Measurements from ENCODE around the gene PUS1. TPM values are rescaled to one million over a fixed set of nuclear protein-coding genes. Genes with fewer than 3 reads are reported as not detected.
"Not testable (repeated sequence)": the region's sequence is repeated elsewhere in the genome, so short reads cannot be mapped to it uniquely, and the experiment has no call there.

PUS1 gene
- total RNA-seq, 1 experiment from 2014 or later: 55.1 TPM

DNA sequence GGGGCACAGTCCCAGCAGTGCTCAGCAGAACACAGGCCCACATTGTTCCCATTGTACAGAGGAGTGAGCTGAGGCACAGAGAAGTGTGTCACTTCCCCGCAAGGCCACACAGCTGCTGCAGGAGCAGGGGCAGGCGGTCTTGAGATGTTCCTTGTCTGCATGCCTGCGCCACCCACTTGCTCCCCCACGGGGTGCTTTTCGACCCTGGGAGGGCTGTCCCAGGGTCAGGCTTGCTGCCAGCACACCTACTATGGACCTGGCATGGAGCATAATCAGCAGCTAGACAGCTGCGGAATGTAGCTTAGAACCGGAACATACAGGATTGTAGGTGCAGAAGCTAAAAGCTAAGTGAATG lies 12.9 kb downstream of the PUS1 start:
- Histone ChIP-seq H3K27me3 (no peaks in the 10 kb centered on the region), H3K36me3 (peaks cover 74% of the 10 kb centered on the region), H3K9me3 (no peaks in the 10 kb centered on the region), H3K4me3 (no peak overlapping the region)
- no peak for DNase-seq

DNA sequence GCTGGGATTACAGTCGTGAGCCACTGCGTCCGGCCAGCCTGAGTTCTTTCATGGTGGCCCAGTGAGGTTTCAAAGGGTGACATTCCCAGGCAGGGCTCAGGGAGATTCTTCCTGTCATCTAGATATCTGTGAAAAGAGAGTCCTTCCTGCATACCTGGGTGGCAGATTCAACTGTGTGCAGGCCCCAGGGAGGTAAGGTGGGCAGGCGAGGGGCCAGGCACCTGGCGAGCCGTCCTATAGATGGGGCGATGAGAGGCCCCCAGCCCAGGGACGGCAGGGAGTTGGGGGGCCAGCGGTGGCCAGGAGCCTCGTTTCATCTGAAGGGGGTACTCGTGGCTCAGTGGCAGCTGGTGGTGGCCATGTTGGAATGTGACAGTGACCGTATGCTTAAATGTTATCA lies 13.6 kb downstream of the PUS1 start:
- Histone ChIP-seq H3K9me3 (no peaks in the 10 kb centered on the region), H3K4me3 (no peak overlapping the region), H3K27me3 (no peaks in the 10 kb centered on the region), H3K36me3 (peaks cover 67% of the 10 kb centered on the region)
- DNase-seq: no peak

DNA sequence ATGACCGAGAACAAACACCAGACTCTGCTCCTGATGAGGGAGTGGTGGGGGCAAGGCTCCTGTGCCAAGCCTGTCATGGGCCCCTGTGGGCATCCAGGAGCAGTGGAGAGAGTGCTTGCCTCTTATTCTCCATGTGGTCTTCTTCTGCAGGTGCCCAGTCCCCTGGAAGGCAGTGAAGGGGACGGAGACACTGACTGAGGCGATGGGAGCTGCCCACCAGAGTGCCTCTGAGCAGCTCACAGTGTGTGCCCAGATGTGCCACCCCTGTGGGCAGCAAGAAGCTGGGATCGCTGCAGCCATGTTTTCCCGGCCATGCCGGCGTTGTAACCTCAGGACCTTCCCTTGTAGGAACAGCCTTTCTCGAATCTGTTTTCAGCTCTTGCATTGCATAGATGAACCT lies 14.3 kb downstream of the PUS1 start:
- Histone ChIP-seq H3K9me3 (no peaks in the 10 kb centered on the region), H3K4me3 (no peak overlapping the region), H3K36me3 (peaks cover 60% of the 10 kb centered on the region), H3K27me3 (no peaks in the 10 kb centered on the region)
- no peak for DNase-seq

DNA sequence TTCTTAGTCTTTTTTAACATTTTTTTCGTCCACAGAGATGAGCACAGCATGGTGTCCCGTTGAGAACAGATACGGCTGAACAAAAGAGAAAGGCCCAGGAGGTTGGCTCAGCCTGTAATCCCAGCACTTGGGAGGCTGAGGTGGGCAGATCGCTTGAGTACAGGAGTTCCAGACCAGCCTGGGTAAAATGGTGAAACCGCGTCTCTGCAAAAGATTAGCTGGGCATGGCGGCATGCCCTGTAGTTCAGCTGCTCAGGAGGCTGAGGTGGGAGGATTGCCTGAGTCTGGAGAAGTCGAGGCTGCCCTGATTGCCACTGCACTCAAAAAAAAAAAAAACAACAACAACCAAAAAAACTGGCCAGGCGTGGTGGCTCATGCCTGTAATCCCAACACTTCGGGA lies 14.8 kb downstream of the PUS1 start:
- no peak for DNase-seq
- Histone ChIP-seq H3K9me3 (no peaks in the 10 kb centered on the region), H3K27me3 (no peaks in the 10 kb centered on the region), H3K36me3 (peaks cover 57% of the 10 kb centered on the region), H3K4me3 (no peak overlapping the region)

DNA sequence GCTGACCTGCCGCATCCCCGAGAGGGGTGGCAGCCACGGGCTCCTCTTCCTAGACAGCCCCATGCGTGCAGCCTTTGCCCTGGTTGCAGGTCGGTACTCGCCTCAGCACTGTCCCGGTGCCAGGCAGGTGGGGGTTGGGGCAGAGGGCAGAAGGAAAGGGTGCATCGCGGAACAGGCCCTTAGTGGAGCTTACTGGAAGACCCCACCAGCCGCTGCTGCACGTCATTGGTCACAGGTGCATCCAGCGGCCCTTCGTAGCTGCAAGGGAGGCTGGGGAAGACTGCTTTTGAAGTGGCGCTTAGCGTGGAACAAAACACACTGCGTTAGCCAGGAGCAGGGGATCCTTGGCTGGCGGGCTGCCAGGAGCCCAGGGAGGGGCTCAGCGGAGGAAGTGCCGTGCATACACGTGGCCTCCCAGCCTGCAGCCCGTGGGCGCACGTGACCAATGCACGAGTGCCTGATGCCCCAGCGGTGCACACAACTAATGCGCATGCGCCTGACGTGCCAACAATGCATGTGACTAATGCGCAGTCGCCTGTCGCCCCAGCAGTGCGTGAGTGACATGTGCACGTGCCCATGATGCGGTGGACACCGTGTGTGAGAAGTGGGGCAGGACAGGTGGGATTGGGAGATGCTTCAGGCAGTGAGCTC lies 15.7 kb downstream of the PUS1 start:
- H3K9me3 ChIP-seq: no peaks in the 10 kb centered on the region
- DNase-seq: no peak
- H3K36me3 ChIP-seq: peaks cover 49% of the 10 kb centered on the region
- no peaks in the 10 kb centered on the region for H3K27me3 ChIP-seq
- no peak overlapping the region for H3K4me3 ChIP-seq

DNA sequence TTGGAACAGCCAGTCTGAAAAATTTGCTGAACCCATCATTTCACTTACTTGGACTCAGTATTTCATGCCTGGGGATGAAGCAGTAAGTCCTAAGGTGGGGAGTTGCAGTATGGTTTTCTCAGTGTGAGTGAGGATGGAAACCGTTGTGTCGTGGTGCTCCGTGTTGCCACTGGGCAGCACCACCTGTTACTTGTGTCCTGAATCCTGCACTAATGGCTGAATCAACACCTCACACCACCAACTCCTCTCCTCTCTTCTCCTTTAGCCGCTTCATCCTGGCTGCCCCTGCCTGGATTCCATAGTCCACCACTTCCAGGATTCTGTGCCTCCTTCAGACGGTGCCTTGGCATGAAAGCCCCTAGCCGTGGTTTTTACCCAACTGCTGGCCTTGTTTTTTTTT lies 17.7 kb downstream of the PUS1 start:
- peaks cover 35% of the 10 kb centered on the region for H3K36me3 ChIP-seq
- DNase-seq: no peak
- no peaks in the 10 kb centered on the region for H3K9me3 ChIP-seq
- H3K4me3 ChIP-seq: no peak overlapping the region
- no peaks in the 10 kb centered on the region for H3K27me3 ChIP-seq

DNA sequence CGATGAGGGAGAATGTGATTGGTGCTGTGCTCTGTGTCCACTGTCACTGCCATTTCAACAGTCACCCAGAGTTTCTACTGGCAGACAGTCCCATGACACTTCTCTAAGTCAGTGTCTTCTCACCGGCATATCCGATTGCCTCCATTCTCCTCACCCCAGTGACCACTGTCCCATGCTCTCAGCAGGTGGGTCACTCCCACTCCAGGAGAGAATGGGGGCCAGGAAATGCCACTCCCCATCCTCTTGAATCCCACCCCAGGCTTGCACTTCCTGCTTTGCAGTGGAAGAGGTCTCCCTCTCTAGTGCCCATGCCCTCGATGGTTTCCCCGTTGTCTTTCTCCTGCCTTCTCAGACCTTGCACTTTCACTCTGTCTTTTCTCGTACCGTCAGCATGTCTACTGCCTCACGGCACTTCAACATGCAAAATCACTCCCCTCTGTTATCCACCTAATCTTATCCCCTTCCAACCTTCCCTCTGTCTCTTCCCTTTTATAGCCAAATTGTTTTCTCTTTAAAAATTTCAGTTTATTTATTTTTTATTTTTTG lies 18.5 kb downstream of the PUS1 start:
- no peaks in the 10 kb centered on the region for H3K27me3 ChIP-seq
- peaks cover 31% of the 10 kb centered on the region for H3K36me3 ChIP-seq
- DNase-seq: no peak
- no peak overlapping the region for H3K4me3 ChIP-seq
- no peaks in the 10 kb centered on the region for H3K9me3 ChIP-seq

DNA sequence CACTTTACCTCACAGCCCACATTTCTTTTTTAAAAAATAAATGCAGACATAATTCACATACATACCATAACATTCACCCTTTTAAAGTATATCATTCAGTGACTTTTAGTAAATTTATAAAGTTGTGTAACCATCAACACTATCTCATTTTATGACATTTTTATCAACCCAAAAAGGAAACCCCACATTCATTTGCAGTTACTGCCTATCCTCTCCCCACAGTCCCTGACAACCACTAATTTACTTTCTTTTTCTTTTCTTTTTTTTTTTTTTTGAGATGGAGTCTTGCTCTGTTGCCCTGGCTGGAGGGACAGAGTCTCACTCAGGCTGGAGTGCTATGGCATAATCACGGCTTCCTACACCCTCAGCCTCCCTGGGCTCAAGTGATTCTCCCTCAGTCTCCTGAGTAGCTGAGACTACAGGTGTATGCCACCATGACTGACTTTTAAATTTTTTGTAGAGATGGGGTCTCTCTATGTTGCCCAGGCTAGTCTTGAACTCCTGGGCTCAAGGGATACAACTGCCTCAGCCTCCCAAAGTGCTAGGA lies 19.2 kb downstream of the PUS1 start:
- no peaks in the 10 kb centered on the region for H3K9me3 ChIP-seq
- H3K27me3 ChIP-seq: no peaks in the 10 kb centered on the region
- H3K36me3 ChIP-seq: peaks cover 26% of the 10 kb centered on the region
- H3K4me3 ChIP-seq: no peak overlapping the region
- DNase-seq: no peak

DNA sequence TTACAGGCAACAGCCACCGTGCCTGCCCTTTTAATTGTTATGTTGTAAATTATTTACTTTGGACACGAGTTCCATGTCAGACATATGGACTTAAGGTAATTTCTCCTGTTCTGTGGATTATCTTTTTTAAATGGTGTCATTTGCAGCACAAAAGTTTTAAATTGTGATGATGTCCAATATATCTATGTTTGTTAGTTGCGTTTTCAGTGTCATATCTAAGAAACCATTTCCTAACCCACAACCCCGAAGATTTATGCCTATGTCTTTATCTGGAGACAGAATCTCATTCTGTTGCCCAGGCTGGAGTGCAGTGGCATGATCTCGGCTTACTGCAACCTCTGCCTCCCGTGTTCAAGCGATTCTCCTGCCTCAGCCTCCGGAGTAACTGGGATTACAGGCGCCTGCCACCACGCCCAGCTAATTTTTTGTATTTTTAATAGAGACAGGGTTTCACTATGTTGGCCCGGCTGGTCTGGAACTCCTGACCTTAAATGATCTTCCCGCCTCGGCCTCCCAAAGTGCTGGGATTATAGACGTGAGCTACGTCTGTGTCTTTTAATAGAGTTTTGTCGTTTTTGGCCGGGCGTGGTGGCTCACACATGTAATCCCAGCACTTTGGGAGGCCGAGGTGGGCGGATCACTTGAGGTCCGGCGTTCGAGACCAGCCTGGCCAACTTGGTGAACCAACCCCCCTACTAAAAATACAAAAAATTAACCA lies 19.8 kb downstream of the PUS1 start:
- Histone ChIP-seq H3K4me3 (peak overlapping the region; percentile 92), H3K36me3 (peaks cover 24% of the 10 kb centered on the region)
- DNase-seq, H3K9me3 ChIP-seq, H3K27me3 ChIP-seq: not testable (repeated sequence)

DNA sequence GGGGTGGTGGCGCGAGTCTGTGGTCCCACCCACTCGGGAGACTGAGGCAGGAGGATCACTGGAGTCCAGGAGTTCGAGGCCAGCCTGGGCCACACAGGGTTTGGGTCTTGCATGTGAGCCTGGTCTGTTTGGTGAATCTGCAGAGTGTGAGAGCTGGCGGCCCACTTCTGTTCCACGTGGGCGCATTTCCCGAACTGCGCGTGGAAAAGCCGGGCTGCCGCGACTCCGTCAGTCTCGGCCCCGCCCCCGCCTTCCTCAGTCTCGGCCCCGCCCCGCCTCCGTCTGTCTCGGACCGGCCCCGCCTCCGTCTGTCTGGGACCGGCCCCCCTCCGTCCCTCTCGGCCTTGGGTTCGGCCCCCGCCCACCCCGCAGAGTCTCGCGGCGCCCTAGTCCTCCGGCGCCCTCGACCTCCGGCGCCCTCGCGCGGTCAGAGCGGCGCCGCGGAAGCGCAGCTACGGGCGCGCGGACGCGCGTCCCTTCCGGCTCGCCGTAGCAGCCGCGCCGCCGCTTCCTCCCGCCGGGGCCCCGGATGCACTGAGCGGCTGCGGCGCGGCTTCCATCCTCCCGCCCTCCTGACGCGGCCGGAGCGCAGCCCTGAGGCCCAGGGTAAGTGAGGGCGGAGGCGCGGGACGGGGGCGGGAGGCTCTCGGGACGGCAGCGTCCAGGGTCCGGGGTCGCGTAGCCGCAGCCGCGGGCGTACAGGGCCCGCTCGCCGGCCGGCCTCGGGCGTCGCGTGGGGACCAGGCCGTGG lies 20.5 kb downstream of the PUS1 start, which contains the start of gene EP400:
Gene EP400, plus strand, starts transcription at position 512 of the 751 bp plus-strand sequence. CDS start 10,678 bp downstream, outside the sequence.
- Histone ChIP-seq H3K36me3 (peaks cover 19% of the 10 kb centered on the region), H3K4me3 (peak within 1 kb of the TSS; percentile 92), H3K9me3 (no peaks in the 10 kb centered on the region), H3K27me3 (no peaks in the 10 kb centered on the region)
- DNase-seq: peak; percentile 96

DNA sequence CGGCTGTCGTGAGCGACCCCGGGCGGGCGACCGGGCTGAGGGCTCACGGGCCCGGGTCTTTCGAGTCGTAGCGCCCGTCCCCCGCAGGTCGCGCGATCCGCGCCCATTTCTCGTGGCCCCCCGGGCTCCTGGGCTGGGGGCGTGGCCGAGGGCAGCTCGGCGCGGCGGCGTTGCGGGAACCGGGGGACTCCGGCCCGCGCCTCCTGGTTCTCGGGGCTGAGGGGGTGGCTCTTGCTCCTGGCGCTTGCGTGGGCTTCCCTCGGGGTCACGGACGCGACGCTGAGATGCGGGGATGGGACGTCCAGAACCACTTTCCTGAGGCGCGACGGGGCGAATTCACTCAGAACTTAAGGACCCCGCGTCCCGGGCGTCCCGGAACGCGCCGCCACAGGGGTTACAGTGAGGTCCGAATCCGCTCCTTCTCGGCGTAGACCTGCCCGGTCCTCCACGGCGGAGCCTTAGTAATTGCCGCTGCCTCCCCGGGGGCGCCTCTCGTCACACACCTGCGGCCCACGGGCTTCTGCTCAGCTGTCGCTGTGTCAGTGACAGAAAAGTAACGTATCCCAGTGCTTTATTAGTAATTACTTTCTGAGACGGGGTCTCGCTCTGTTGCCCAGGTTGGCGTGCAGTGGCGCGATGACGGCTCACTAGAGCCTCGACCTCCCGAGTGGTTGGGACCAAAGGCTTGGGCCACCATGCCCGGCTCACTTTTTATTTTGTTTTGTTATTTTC lies 21.3 kb downstream of the PUS1 start:
- peak; percentile 46 for DNase-seq
- Histone ChIP-seq H3K9me3 (no peaks in the 10 kb centered on the region), H3K4me3 (peak overlapping the region; percentile 92), H3K27me3 (no peaks in the 10 kb centered on the region), H3K36me3 (peaks cover 14% of the 10 kb centered on the region)

DNA sequence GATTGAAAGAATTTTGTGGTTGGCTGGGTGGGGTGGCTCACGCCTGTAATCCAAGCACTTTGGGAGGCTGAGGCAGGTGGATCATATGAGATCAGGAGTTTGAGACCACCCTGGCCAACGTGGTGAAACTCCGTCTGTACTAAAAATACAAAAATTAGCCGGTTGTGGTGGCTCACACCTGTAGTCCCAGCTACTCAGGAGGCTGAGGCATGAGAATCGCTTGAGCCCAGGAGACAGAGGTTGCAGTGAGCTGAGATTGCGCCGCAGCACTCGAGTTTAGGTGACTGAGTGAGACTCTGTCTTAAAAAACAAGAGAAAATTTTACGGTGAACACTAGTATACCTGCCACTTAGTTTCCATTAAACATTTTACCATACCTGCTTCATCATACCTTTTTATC lies 24.7 kb downstream of the PUS1 start:
- H3K36me3 ChIP-seq: peaks cover 29% of the 10 kb centered on the region
- H3K27me3 ChIP-seq, DNase-seq, H3K4me3 ChIP-seq, H3K9me3 ChIP-seq: not testable (repeated sequence)

DNA sequence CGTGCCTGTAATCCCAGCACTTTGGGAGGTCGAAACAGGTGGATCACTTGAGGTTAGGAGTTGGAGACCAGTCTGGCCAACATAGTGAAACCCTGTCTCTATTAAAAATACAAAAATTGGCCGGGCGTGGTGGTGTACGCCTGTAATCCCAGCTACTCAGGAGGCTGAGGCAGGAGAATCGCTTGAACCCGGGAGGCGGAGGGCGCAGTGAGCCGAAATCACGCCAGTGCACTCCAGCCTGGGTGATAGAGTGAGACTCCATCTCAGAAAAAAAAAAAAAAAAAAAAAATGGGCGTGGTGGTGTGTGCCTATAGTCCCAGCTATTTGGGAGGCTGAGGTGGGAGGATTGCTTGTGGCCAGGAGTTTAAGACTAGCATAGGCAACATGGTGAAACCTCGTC lies 25.4 kb downstream of the PUS1 start:
- H3K36me3 ChIP-seq: peaks cover 33% of the 10 kb centered on the region
- not testable (repeated sequence) for H3K27me3 ChIP-seq, DNase-seq, H3K9me3 ChIP-seq, H3K4me3 ChIP-seq

DNA sequence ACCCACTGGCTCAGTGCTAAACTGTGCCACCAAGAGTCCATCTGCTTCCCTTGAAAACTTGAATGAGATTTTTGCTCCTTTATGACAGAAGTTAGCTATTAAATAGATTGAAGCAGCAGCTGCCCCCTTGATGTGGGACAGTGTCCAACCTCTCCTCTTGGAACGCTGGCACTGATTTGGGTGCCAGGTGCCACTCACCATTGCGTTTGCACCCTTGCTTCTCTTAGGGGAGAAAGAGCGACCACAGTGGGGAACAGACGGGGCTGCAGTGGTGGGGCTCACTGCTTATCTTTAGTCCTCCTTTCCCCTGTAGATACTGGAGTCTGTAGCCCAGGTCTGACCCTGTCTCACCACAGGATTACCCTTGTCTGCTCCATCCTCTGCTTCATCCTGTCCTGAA lies 30.0 kb downstream of the PUS1 start:
- Histone ChIP-seq H3K36me3 (peaks cover 36% of the 10 kb centered on the region), H3K4me3 (no peak overlapping the region), H3K9me3 (no peaks in the 10 kb centered on the region), H3K27me3 (no peaks in the 10 kb centered on the region)
- DNase-seq: no peak

DNA sequence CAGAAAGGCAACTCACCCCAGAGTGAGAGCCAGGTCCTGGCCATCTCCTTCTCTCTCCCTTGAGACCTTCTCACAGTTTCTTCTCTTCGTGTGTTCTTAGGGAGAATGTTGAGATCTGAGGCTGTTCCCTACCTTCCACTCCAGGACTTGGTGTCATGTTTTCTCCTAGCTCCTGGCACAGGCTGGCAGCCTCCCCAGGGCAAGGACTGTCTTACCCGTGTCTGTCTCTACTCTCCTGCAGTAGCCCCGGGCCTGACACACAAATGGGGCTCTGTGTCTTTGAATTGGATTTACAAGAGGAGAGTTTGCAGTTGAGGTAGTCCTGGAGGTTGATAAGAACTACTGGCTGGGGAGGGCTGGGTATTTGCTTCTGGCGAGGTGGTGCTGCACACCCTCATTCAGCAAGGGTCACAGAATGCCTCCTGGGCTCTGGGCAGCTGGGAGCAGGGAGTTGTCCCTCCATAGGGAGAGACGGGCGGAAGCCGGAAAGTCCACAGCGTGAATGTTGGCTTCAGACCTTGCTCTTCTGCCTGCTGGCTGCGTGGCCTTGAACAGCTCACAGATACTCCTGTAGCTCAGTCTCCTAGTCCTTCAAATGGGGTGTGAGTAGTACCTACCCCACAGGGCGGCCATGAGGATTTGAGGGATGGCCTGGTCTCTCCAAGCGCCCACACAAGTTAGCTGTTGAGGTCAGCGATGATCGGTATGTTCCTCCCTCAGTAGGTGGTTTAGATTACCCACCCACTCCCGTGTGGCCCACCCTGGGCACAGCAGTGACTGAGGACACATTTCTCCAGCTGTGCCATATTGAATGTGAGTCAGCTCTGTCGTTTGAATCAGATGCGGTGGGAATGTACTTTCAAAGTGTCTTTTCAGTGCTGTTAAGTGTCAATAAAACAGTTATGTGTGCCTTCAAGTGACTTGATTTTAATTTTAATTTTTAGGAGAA lies 30.8 kb downstream of the PUS1 start:
- no peak for DNase-seq
- H3K4me3 ChIP-seq: no peak overlapping the region

More for the DNA sequence above, 30.8 kb downstream of the PUS1 start:
- Histone ChIP-seq H3K36me3 (peaks cover 36% of the 10 kb centered on the region), H3K27me3 (no peaks in the 10 kb centered on the region), H3K9me3 (no peaks in the 10 kb centered on the region)

Data from MG63 (cell line).